Measurements from ENCODE around the gene RAB11FIP4. TPM values are rescaled to one million over a fixed set of nuclear protein-coding genes. Genes with fewer than 3 reads are reported as not detected.
A peak's percentile ranks its signal among the peaks of the same experiment; 100 is the strongest.

The RAB11FIP4 gene
- total RNA-seq, 1 donor from 2014 or later: 32.4 TPM

- no peaks in the 10 kb centered on the region for H3K9me3 Mint-ChIP-seq
- peaks cover 10% of the 10 kb centered on the region for H3K27me3 Mint-ChIP-seq
- no peak for TF ChIP-seq CTCF (conservative IDR thresholded peaks at IDR 0.05)
- no peak overlapping the region for H3K4me3 Mint-ChIP-seq
- peaks cover 16% of the 10 kb centered on the region for H3K4me1 Mint-ChIP-seq (ENCODE audit: unreplicated experiment)
- no peak for DNase-seq (ENCODE audit: extremely low spot score, unreplicated experiment)
- H3K36me3 Mint-ChIP-seq: no peaks in the 10 kb centered on the region
- no peak overlapping the region for H3K27ac Mint-ChIP-seq
Measured at GRCh38 chr17:31415004-31415454, 23.6 kb downstream of the RAB11FIP4 start.

- Mint-ChIP-seq H3K4me3 (no peak overlapping the region), H3K27ac (no peak overlapping the region), H3K27me3 (peaks cover 10% of the 10 kb centered on the region), H3K36me3 (no peaks in the 10 kb centered on the region), H3K9me3 (no peaks in the 10 kb centered on the region), H3K4me1 (ENCODE audit: unreplicated experiment) (peaks cover 16% of the 10 kb centered on the region)
- DNase-seq (ENCODE audit: extremely low spot score, unreplicated experiment): no peak
- TF ChIP-seq CTCF (conservative IDR thresholded peaks at IDR 0.05): no peak
Measured at GRCh38 chr17:31415640-31416502, 24.4 kb downstream of the RAB11FIP4 start.

GRCh38 chr17:31416503-31416923 is 25.0 kb downstream of the RAB11FIP4 start:
- TF ChIP-seq CTCF (conservative IDR thresholded peaks at IDR 0.05): no peak
- no peak for DNase-seq (ENCODE audit: extremely low spot score, unreplicated experiment)
- Mint-ChIP-seq H3K9me3 (no peaks in the 10 kb centered on the region), H3K4me3 (peak overlapping the region; percentile 31), H3K27ac (no peak overlapping the region), H3K27me3 (peaks cover 10% of the 10 kb centered on the region), H3K4me1 (ENCODE audit: unreplicated experiment) (peaks cover 16% of the 10 kb centered on the region), H3K36me3 (no peaks in the 10 kb centered on the region)

- peaks cover 12% of the 10 kb centered on the region for H3K27me3 Mint-ChIP-seq
- H3K4me3 Mint-ChIP-seq: no peak overlapping the region
- H3K9me3 Mint-ChIP-seq: peaks cover 2% of the 10 kb centered on the region
- no peak overlapping the region for H3K27ac Mint-ChIP-seq
- peaks cover 16% of the 10 kb centered on the region for H3K4me1 Mint-ChIP-seq (ENCODE audit: unreplicated experiment)
- no peak for DNase-seq (ENCODE audit: extremely low spot score, unreplicated experiment)
- H3K36me3 Mint-ChIP-seq: no peaks in the 10 kb centered on the region
- TF ChIP-seq CTCF (conservative IDR thresholded peaks at IDR 0.05): no peak
Measured at GRCh38 chr17:31417051-31417792, 25.7 kb downstream of the RAB11FIP4 start.

- Mint-ChIP-seq H3K9me3 (peaks cover 5% of the 10 kb centered on the region), H3K36me3 (no peaks in the 10 kb centered on the region), H3K4me3 (no peak overlapping the region), H3K27me3 (peaks cover 7% of the 10 kb centered on the region), H3K4me1 (ENCODE audit: unreplicated experiment) (peaks cover 11% of the 10 kb centered on the region), H3K27ac (no peak overlapping the region)
- no peak for DNase-seq (ENCODE audit: extremely low spot score, unreplicated experiment)
- TF ChIP-seq CTCF (conservative IDR thresholded peaks at IDR 0.05): no peak
Measured at GRCh38 chr17:31418773-31419350, 27.4 kb downstream of the RAB11FIP4 start.
